HepG2 (cell line): ENCODE results near the gene ZNF513. TPM values are rescaled to one million over a fixed set of nuclear protein-coding genes. Genes with fewer than 3 reads are reported as not detected.
A peak's percentile ranks its signal among the peaks of the same experiment; 100 is the strongest.

Experiments
- CHD4 ChIP-seq: fragments of 200-600 bp; sonication (generic); IDR thresholded peaks from 2 replicates; pipeline ENCODE4 v1.7.0; 2017; ENCODE audit warnings: mild to moderate bottlenecking, low read length, borderline replicate concordance
- FOXK2 ChIP-seq: fragments of 450-650 bp; IDR thresholded peaks from 2 replicates; pipeline ENCODE4 v1.6.1; 2016
- HMG20A ChIP-seq: IDR thresholded peaks from 2 replicates; pipeline ENCODE4 v1.6.1; 2016; ENCODE audit warnings: borderline replicate concordance
- JUN ChIP-seq: sonication (generic); formaldehyde crosslinking; IDR thresholded peaks from 2 replicates; pipeline ENCODE4 v1.4.0; 2020; ENCODE audit warnings: mild to moderate bottlenecking, missing genetic modification reagents
- KAT8 ChIP-seq: IDR thresholded peaks from 2 replicates; pipeline ENCODE4 v1.6.1; 2016; ENCODE audit warnings: missing genetic modification reagents, missing compliant biosample characterization
- MIXL1 ChIP-seq: IDR thresholded peaks from 2 replicates; pipeline ENCODE4 v1.6.1; 2016
- NR2F1 ChIP-seq, 2 experiments: fragments of 450-650 bp in 1 of 2; formaldehyde crosslinking in 1 of 2; IDR thresholded peaks; 2 replicates each; pipeline versions ENCODE4 v1.5.0 to v1.6.1; 2016 to 2020; ENCODE audit warnings: mild to moderate bottlenecking in 1 of 2, missing compliant biosample characterization in 1 of 2, missing genetic modification reagents in 1 of 2, moderate library complexity in 1 of 2
- RAD21 ChIP-seq: fragments of 450-650 bp; formaldehyde crosslinking; IDR thresholded peaks from 2 replicates; pipeline ENCODE4 v1.5.0; 2020; ENCODE audit warnings: mild to moderate bottlenecking
- WIZ ChIP-seq: sonication (generic); formaldehyde crosslinking; IDR thresholded peaks from 2 replicates; pipeline ENCODE4 v1.5.1; 2020; ENCODE audit warnings: mild to moderate bottlenecking, missing genetic modification reagents
- ZBTB1 ChIP-seq: sonication (generic); formaldehyde crosslinking; IDR thresholded peaks from 2 replicates; pipeline ENCODE4 v1.4.0; 2020; ENCODE audit warnings: missing genetic modification reagents, borderline replicate concordance
- ZFP41 ChIP-seq: sonication (generic); formaldehyde crosslinking; IDR thresholded peaks from 2 replicates; pipeline ENCODE4 v1.4.0; 2020; ENCODE audit warnings: mild to moderate bottlenecking, missing genetic modification reagents, borderline replicate concordance
- ZFP82 ChIP-seq: sonication (generic); formaldehyde crosslinking; IDR thresholded peaks from 2 replicates; pipeline ENCODE4 v1.5.1; 2020; ENCODE audit warnings: mild to moderate bottlenecking, missing genetic modification reagents, borderline replicate concordance
- ZNF460 ChIP-seq: sonication (generic); formaldehyde crosslinking; IDR thresholded peaks from 2 replicates; pipeline ENCODE4 v1.5.1; 2020; ENCODE audit warnings: missing genetic modification reagents, mild to moderate bottlenecking, borderline replicate concordance
- ZNF558 ChIP-seq: sonication (generic); formaldehyde crosslinking; IDR thresholded peaks from 2 replicates; pipeline ENCODE4 v1.9.0; 2022; ENCODE audit warnings: mild to moderate bottlenecking, missing genetic modification reagents, borderline replicate concordance
- ZNF569 ChIP-seq: sonication (generic); formaldehyde crosslinking; IDR thresholded peaks from 2 replicates; pipeline ENCODE4 v1.5.0; 2020; ENCODE audit warnings: mild to moderate bottlenecking, missing genetic modification reagents, moderate library complexity, borderline replicate concordance
- ZNF720 ChIP-seq: sonication (generic); formaldehyde crosslinking; IDR thresholded peaks from 2 replicates; pipeline ENCODE4 v1.4.0; 2020; ENCODE audit warnings: missing genetic modification reagents
- polyA plus RNA-seq, 8 experiments: library from polyadenylated mRNA; depleted of rRNA in 3 of 8; stranded (reverse) in 7 of 8; unstranded in 1 of 8; fragments of >200 nt; fragmentation: Illumina TruSeq in 4 of 8; extraction: Trizol in 4 of 8; gene quantifications; 2 replicates each; pipeline versions ENCODE4 v1.2.1 to v1.2.3, GENCODE V29; 2011 to 2016; ENCODE audit warnings: low read depth in 4 of 8, missing spikeins in 1 of 8, mixed read lengths in 1 of 8; ENCODE audit not compliant: insufficient read depth in 1 of 8
- total RNA-seq, 5 experiments: library from RNA; depleted of rRNA; stranded (reverse); fragments of >200 nt; fragmentation: Illumina TruSeq; extraction: Trizol; gene quantifications; 2 replicates each; pipeline ENCODE4 v1.2.3, GENCODE V29; 2016; ENCODE audit warnings: low read depth in 1 of 5
- TF ChIP-seq, protein P1 (sequence below): sonication (generic); formaldehyde crosslinking; IDR thresholded peaks from 2 replicates; pipeline ENCODE4 v1.4.0; 2020; ENCODE audit warnings: mild to moderate bottlenecking, missing genetic modification reagents
- TF ChIP-seq, protein P2 (sequence below): sonication (generic); formaldehyde crosslinking; IDR thresholded peaks from 2 replicates; pipeline ENCODE4 v1.8.1; 2023; ENCODE audit warnings: mild to moderate bottlenecking, missing genetic modification reagents
- TF ChIP-seq, protein P3 (sequence below): sonication (generic); formaldehyde crosslinking; IDR thresholded peaks from 2 replicates; pipeline ENCODE4 v1.5.0; 2020; ENCODE audit warnings: missing genetic modification reagents
- TF ChIP-seq, protein P4 (sequence below): sonication (generic); formaldehyde crosslinking; IDR thresholded peaks from 2 replicates; pipeline ENCODE4 v1.4.0; 2020; ENCODE audit warnings: missing genetic modification reagents, borderline replicate concordance

ZNF513 gene
- total and polyA plus RNA-seq, 2 of the 13 experiments (the other 11 are each of a cell fraction or from before 2014, with no cell fraction given), result 4.9 to 6.3 TPM

- TF ChIP-seq, protein P1, sequence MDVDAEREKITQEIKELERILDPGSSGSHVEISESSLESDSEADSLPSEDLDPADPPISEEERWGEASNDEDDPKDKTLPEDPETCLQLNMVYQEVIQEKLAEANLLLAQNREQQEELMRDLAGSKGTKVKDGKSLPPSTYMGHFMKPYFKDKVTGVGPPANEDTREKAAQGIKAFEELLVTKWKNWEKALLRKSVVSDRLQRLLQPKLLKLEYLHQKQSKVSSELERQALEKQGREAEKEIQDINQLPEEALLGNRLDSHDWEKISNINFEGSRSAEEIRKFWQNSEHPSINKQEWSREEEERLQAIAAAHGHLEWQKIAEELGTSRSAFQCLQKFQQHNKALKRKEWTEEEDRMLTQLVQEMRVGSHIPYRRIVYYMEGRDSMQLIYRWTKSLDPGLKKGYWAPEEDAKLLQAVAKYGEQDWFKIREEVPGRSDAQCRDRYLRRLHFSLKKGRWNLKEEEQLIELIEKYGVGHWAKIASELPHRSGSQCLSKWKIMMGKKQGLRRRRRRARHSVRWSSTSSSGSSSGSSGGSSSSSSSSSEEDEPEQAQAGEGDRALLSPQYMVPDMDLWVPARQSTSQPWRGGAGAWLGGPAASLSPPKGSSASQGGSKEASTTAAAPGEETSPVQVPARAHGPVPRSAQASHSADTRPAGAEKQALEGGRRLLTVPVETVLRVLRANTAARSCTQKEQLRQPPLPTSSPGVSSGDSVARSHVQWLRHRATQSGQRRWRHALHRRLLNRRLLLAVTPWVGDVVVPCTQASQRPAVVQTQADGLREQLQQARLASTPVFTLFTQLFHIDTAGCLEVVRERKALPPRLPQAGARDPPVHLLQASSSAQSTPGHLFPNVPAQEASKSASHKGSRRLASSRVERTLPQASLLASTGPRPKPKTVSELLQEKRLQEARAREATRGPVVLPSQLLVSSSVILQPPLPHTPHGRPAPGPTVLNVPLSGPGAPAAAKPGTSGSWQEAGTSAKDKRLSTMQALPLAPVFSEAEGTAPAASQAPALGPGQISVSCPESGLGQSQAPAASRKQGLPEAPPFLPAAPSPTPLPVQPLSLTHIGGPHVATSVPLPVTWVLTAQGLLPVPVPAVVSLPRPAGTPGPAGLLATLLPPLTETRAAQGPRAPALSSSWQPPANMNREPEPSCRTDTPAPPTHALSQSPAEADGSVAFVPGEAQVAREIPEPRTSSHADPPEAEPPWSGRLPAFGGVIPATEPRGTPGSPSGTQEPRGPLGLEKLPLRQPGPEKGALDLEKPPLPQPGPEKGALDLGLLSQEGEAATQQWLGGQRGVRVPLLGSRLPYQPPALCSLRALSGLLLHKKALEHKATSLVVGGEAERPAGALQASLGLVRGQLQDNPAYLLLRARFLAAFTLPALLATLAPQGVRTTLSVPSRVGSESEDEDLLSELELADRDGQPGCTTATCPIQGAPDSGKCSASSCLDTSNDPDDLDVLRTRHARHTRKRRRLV (CRISPR knock-in tag), result no peak
- TF ChIP-seq ZNF460 (CRISPR knock-in tag) (no peak), MIXL1 (no peak), ZBTB1 (no peak), ZFP82 (CRISPR knock-in tag) (no peak; the same call in 1 of the 2 replicates), ZFP41 (CRISPR knock-in tag) (no peak), ZNF558 (CRISPR knock-in tag) (no peak), ZNF569 (no peak), HMG20A (CRISPR knock-in tag) (no peak), CHD4 (0 out of 2 replicates have a peak, but pooled peaks have one; percentile 67), WIZ (no peak), FOXK2 (no peak), ZNF720 (no peak), RAD21 (CRISPR knock-in tag) (no peak), JUN (CRISPR knock-in tag) (no peak), KAT8 (CRISPR knock-in tag) (no peak), NR2F1 (CRISPR knock-in tag; IDR thresholded peaks at IDR 0.05) (no peak)
- TF ChIP-seq, protein P2, sequence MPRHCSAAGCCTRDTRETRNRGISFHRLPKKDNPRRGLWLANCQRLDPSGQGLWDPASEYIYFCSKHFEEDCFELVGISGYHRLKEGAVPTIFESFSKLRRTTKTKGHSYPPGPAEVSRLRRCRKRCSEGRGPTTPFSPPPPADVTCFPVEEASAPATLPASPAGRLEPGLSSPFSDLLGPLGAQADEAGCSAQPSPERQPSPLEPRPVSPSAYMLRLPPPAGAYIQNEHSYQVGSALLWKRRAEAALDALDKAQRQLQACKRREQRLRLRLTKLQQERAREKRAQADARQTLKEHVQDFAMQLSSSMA (CRISPR knock-in tag), result no peak
- TF ChIP-seq, protein P3, sequence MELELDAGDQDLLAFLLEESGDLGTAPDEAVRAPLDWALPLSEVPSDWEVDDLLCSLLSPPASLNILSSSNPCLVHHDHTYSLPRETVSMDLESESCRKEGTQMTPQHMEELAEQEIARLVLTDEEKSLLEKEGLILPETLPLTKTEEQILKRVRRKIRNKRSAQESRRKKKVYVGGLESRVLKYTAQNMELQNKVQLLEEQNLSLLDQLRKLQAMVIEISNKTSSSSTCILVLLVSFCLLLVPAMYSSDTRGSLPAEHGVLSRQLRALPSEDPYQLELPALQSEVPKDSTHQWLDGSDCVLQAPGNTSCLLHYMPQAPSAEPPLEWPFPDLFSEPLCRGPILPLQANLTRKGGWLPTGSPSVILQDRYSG (CRISPR knock-in tag), result no peak
- TF ChIP-seq, protein P4, sequence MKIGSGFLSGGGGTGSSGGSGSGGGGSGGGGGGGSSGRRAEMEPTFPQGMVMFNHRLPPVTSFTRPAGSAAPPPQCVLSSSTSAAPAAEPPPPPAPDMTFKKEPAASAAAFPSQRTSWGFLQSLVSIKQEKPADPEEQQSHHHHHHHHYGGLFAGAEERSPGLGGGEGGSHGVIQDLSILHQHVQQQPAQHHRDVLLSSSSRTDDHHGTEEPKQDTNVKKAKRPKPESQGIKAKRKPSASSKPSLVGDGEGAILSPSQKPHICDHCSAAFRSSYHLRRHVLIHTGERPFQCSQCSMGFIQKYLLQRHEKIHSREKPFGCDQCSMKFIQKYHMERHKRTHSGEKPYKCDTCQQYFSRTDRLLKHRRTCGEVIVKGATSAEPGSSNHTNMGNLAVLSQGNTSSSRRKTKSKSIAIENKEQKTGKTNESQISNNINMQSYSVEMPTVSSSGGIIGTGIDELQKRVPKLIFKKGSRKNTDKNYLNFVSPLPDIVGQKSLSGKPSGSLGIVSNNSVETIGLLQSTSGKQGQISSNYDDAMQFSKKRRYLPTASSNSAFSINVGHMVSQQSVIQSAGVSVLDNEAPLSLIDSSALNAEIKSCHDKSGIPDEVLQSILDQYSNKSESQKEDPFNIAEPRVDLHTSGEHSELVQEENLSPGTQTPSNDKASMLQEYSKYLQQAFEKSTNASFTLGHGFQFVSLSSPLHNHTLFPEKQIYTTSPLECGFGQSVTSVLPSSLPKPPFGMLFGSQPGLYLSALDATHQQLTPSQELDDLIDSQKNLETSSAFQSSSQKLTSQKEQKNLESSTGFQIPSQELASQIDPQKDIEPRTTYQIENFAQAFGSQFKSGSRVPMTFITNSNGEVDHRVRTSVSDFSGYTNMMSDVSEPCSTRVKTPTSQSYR (CRISPR knock-in tag), result peak; percentile 9; the same call in 1 of the 2 replicates
Measured at GRCh38 chr2:27427863-27428212, 47.3 kb upstream of the ZNF513 start (continued).
